ENCODE data around the gene OR2A2.
"Not testable (repeated sequence)": the region's sequence is repeated elsewhere in the genome, so short reads cannot be mapped to it uniquely, and the experiment has no call there.

The OR2A2 gene

DNA sequence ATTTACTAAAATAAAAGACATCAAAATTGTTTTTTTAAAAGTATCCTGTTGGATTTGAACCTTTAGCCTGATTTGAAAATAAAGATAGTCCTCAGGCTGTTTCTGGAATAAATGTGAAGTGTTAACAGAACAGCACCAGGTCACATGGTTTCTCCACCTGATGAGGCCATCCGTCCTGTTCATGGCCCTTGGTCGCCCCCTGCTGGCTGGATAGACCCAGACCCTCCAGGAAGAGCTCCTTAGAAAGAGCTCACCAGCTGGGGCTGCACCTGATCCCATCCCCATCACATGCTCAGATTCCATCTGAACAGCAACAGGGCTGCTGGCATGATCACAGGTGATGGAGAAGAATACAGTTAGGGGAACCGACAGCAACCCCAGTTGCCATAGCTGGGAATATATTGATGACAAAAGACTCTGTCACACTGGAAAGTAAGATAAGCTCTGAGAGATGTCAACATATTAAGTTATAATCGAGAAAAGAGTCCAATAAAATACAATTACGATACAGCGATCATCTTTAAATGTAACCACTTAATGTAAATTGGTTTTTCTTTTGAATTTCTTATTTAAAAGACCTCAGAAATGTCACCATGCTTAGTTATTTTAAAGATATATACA lies 18.4 kb downstream of the OR2A2 start:
- Histone ChIP-seq H3K4me3 (replicated peaks; ENCODE audit: low read depth, low read length) (no peak overlapping the region), H3K27me3 (replicated peaks; ENCODE audit: control insufficient read depth, insufficient read depth, low read length) (no peaks in the 10 kb centered on the region), H3K36me3 (ENCODE audit: control insufficient read depth, insufficient read depth, low read length) (no peaks in the 10 kb centered on the region)
- TF ChIP-seq, protein P1, sequence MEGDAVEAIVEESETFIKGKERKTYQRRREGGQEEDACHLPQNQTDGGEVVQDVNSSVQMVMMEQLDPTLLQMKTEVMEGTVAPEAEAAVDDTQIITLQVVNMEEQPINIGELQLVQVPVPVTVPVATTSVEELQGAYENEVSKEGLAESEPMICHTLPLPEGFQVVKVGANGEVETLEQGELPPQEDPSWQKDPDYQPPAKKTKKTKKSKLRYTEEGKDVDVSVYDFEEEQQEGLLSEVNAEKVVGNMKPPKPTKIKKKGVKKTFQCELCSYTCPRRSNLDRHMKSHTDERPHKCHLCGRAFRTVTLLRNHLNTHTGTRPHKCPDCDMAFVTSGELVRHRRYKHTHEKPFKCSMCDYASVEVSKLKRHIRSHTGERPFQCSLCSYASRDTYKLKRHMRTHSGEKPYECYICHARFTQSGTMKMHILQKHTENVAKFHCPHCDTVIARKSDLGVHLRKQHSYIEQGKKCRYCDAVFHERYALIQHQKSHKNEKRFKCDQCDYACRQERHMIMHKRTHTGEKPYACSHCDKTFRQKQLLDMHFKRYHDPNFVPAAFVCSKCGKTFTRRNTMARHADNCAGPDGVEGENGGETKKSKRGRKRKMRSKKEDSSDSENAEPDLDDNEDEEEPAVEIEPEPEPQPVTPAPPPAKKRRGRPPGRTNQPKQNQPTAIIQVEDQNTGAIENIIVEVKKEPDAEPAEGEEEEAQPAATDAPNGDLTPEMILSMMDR (IDR thresholded peaks at IDR 0.05; ENCODE audit: insufficient read depth, low read length, poor library complexity, severe bottlenecking): peak; percentile 94
- peak; percentile 39 for DNase-seq (ENCODE audit: extremely low read depth, insufficient read length)

DNA sequence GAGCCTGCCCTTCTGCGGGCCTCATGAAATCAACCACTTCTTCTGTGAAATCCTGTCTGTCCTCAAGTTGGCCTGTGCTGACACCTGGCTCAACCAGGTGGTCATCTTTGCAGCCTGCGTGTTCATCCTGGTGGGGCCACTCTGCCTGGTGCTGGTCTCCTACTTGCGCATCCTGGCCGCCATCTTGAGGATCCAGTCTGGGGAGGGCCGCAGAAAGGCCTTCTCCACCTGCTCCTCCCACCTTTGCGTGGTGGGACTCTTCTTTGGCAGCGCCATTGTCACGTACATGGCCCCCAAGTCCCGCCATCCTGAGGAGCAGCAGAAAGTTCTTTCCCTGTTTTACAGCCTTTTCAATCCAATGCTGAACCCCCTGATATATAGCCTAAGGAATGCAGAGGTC lies 20.2 kb downstream of the OR2A2 start:
- H3K27me3 ChIP-seq (replicated peaks; ENCODE audit: control insufficient read depth, insufficient read depth, low read length); H3K36me3 ChIP-seq (ENCODE audit: control insufficient read depth, insufficient read depth, low read length); DNase-seq (ENCODE audit: extremely low read depth, insufficient read length); H3K4me3 ChIP-seq (replicated peaks; ENCODE audit: low read depth, low read length): not testable (repeated sequence)

DNA sequence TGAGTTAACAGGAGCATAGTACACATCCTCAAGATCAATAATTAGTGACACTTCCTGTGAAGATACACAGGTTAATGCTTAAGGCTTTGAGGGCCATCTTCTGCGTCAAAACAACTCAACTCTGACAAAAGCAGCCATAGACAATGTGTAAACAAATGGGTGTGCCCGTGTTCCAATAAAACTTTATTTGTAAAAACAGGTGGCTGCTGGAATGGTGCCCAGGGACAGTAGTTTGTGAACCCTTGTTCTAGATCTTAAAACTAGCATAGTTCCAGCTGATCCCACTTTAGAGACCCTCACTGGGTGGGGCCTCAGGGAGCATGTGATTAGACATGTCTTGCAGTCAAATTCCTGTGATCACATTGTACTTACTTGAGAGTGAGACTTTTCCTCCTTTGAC lies 21.3 kb downstream of the OR2A2 start:
- no peak for DNase-seq (ENCODE audit: extremely low read depth, insufficient read length)
- Histone ChIP-seq H3K36me3 (ENCODE audit: control insufficient read depth, insufficient read depth, low read length) (no peaks in the 10 kb centered on the region), H3K27me3 (replicated peaks; ENCODE audit: control insufficient read depth, insufficient read depth, low read length) (no peaks in the 10 kb centered on the region), H3K4me3 (replicated peaks; ENCODE audit: low read depth, low read length) (no peak overlapping the region)
- TF ChIP-seq, protein P1 (IDR thresholded peaks at IDR 0.05; ENCODE audit: insufficient read depth, low read length, poor library complexity, severe bottlenecking): no peak

DNA sequence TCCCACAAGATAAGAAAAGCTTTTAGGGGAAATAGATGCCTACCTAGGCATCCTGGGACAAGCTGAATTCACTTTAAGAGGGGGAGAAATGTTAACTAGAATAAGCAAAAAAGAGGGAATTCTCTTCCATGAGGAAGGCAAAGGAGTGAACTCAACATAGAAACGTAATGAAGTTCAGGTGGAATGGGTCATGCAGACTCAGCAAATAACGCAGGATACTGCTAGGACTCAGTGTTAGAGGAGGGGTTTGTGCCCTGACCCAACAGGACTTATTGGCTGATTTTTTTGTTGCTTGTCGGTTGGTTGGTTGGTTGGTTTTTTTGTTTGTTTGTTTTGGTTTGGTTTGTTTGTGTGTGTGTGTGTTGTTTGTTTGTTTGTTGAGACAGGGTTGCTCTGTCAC lies 22.9 kb downstream of the OR2A2 start:
- H3K27me3 ChIP-seq (replicated peaks; ENCODE audit: control insufficient read depth, insufficient read depth, low read length): no peaks in the 10 kb centered on the region
- DNase-seq (ENCODE audit: extremely low read depth, insufficient read length): no peak
- TF ChIP-seq, protein P1 (IDR thresholded peaks at IDR 0.05; ENCODE audit: insufficient read depth, low read length, poor library complexity, severe bottlenecking): no peak
- no peaks in the 10 kb centered on the region for H3K36me3 ChIP-seq (ENCODE audit: control insufficient read depth, insufficient read depth, low read length)
- no peak overlapping the region for H3K4me3 ChIP-seq (replicated peaks; ENCODE audit: low read depth, low read length)

DNA sequence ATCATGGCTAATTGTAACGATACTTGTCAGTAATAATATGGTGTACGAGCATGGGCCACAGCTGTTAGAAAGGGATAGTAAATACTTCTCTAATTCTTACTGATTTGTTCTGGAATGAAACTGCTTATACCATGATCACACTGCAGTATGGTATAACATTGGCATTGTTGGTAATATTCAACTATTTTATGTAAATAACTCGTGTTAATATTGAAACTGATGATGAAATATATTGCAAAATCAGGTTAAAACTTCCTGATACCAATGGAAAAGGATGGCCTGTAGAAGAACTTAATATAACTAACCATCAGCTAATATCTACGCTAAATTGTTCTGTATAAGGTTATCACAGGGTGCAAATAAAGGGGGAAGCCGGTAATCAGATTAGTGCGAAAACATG lies 23.9 kb downstream of the OR2A2 start:
- H3K27me3 ChIP-seq (replicated peaks; ENCODE audit: control insufficient read depth, insufficient read depth, low read length): no peaks in the 10 kb centered on the region
- no peaks in the 10 kb centered on the region for H3K36me3 ChIP-seq (ENCODE audit: control insufficient read depth, insufficient read depth, low read length)
- DNase-seq (ENCODE audit: extremely low read depth, insufficient read length): no peak
- H3K4me3 ChIP-seq (replicated peaks; ENCODE audit: low read depth, low read length): no peak overlapping the region
- TF ChIP-seq, protein P1 (IDR thresholded peaks at IDR 0.05; ENCODE audit: insufficient read depth, low read length, poor library complexity, severe bottlenecking): no peak

DNA sequence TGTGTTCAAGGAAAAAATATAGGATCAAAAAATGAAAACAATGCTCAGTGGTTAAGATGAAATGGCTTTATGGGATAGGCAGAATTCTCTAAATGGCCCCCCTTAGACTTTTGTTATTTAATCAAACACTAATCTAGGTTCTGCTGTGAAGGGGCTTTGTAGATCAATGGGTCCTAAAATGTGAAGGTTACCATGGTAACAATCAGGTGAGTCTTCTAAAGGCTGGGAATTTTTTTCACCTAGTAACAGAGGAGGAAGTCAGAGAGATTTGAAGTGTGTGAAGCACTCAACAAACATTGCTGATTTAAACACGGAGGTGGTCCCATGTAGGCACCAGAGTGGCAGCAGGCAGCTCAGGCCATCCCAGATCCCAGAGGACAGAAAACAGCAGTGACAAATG lies 24.7 kb downstream of the OR2A2 start:
- no peak for DNase-seq (ENCODE audit: extremely low read depth, insufficient read length)
- TF ChIP-seq, protein P1 (IDR thresholded peaks at IDR 0.05; ENCODE audit: insufficient read depth, low read length, poor library complexity, severe bottlenecking): no peak
- H3K36me3 ChIP-seq (ENCODE audit: control insufficient read depth, insufficient read depth, low read length): no peaks in the 10 kb centered on the region

More for the DNA sequence above, 24.7 kb downstream of the OR2A2 start:
- Histone ChIP-seq H3K27me3 (replicated peaks; ENCODE audit: control insufficient read depth, insufficient read depth, low read length) (no peaks in the 10 kb centered on the region), H3K4me3 (replicated peaks; ENCODE audit: low read depth, low read length) (no peak overlapping the region)
